Measurements from ENCODE around the gene APBB2. TPM values are rescaled to one million over a fixed set of nuclear protein-coding genes. Genes with fewer than 3 reads are reported as not detected.

The APBB2 gene
- total and polyA plus RNA-seq, 2 of the 8 experiments (the other 6 are each of a cell fraction or from before 2014, with no cell fraction given), result 58.7 to 59.4 TPM

DNA sequence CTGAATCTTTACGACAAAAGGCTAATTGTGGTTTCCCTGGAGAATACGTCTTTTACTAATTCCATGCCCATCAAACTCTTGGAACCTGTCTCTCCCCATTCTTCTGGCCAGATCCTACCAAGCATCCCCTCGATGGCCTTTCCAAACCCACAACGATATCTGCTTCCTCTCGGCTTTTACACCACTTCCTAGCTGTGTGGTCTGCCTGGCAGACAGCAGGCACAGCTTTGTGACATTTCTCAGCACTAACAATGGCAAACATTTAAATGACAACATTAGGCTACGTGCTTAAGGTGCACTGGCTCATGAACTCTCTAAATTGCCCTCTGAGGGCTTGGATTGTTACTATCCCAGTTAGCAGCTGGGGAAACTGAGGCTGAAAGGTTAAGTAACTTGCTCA, 323.6 kb downstream of the APBB2 start:
- DNase-seq (ENCODE audit: low read depth in 1 of 2, low spot score in 2 of 2), result no peak
- Histone ChIP-seq H3K9me3 (ENCODE audit: insufficient read depth in 2 of 2, low read depth in 1 of 2, low read length in 1 of 2) (0 out of 4 replicates have a peak, but pooled peaks cover 0 to 2% of the 10 kb centered on the region in 2 experiments), H2BK120ac (replicated peaks; ENCODE audit: low read depth, low read length) (no peak overlapping the region), H3K9ac (replicated peaks in 1 of 4; ENCODE audit: extremely low read depth in 1 of 4, low read depth in 3 of 4, low read length in 3 of 4) (no peak overlapping the region), H2AFZ (ENCODE audit: low read length) (no peak overlapping the region), H3K79me1 (ENCODE audit: low read depth, low read length) (no peaks in the 10 kb centered on the region), H2BK5ac (ENCODE audit: low read depth, low read length) (no peak overlapping the region), H3K4me3 (ENCODE audit: extremely low read depth in 1 of 4, insufficient read depth in 2 of 4, low read depth in 3 of 4, low read length in 4 of 4) (no peak overlapping the region), H3K27me3 (replicated peaks in 1 of 4; ENCODE audit: control insufficient read depth in 3 of 4, extremely low read depth in 1 of 4, insufficient read depth in 3 of 4, low read length in 3 of 4) (no peaks in the 10 kb centered on the region), H2BK20ac (ENCODE audit: low read length) (no peak overlapping the region), H4K5ac (ENCODE audit: insufficient read length, low read depth, low read length) (no peak overlapping the region), H3K4ac (replicated peaks; ENCODE audit: insufficient read length, low read depth, low read length) (no peak overlapping the region), H4K91ac (replicated peaks; ENCODE audit: insufficient read length, low read length) (no peak overlapping the region), H3K56ac (replicated peaks; ENCODE audit: insufficient read length, low read depth, low read length) (no peak overlapping the region), H3K23me2 (ENCODE audit: low read depth, low read length) (no peaks in the 10 kb centered on the region), H3K27ac (ENCODE audit: low read depth, low read length) (no peak overlapping the region), H3K14ac (ENCODE audit: insufficient read length) (no peak overlapping the region), H3K4me2 (ENCODE audit: insufficient read depth in 1 of 2, low read depth in 2 of 2, low read length in 2 of 2) (no peak overlapping the region), H4K20me1 (replicated peaks in 1 of 2; ENCODE audit: control insufficient read depth in 1 of 2, insufficient read depth in 2 of 2, low read length in 2 of 2) (no peaks in the 10 kb centered on the region), H2BK12ac (ENCODE audit: low read depth, low read length) (no peak overlapping the region), H3K4me1 (replicated peaks in 1 of 4; ENCODE audit: control insufficient read depth in 3 of 4, insufficient read depth in 4 of 4, low read length in 3 of 4) (no peaks in the 10 kb centered on the region), H2BK15ac (ENCODE audit: low read length) (no peak overlapping the region), H3K79me2 (ENCODE audit: control insufficient read depth in 1 of 2, insufficient read depth in 2 of 2, low read length in 2 of 2) (no peaks in the 10 kb centered on the region), H2AK5ac (ENCODE audit: low read depth, low read length) (no peak overlapping the region), H3K18ac (ENCODE audit: extremely low read depth, low read length) (no peak overlapping the region), H4K8ac (ENCODE audit: extremely low read depth, insufficient read depth, low read length) (no peak overlapping the region), H3K36me3 (ENCODE audit: control insufficient read depth in 2 of 4, insufficient read depth in 4 of 4, low read length in 3 of 4) (peaks cover 0 to 3% (median 0%) of the 10 kb centered on the region in 4 experiments; a peak in 3 of 8 replicates), H3K23ac (ENCODE audit: insufficient read length) (no peak overlapping the region)
- POLR2A ChIA-PET (ENCODE audit: partially characterized antibody), result no interaction called here
- 93% methylated on average over 6 of the region's 6 CpGs; no CpG with 5 or more reads in 1 of the 2 experiments for WGBS, 2 experiments (ENCODE audit: extremely low coverage in 1 of 2, insufficient coverage in 1 of 2, insufficient read length in 1 of 2, insufficient replicate concordance in 2 of 2, low coverage in 1 of 2, low lambda C conversion rate in 2 of 2, missing lambda C conversion rate in 1 of 2)
- FAIRE-seq, result no peak
- CTCF ChIA-PET (ENCODE audit: partially characterized antibody), result interaction anchor here (0.6 to 1.1 kb wide), 2 partner anchors 16 to 1342 kb away, joined by 3 read pairs; no protein-coding TSS in a partner anchor
- TF ChIP-seq TAF1 (IDR thresholded peaks at IDR 0.05; ENCODE audit: low read depth, low read length), result no peak
- no peak for TF ChIP-seq SIRT6 (IDR thresholded peaks at IDR 0.05; ENCODE audit: low read length)
- TF ChIP-seq CTBP2 (IDR thresholded peaks at IDR 0.05; ENCODE audit: borderline replicate concordance, insufficient read depth, insufficient read length, low read length), result no peak
- no peak for TF ChIP-seq EGR1 (IDR thresholded peaks at IDR 0.05; ENCODE audit: borderline replicate concordance, low read depth, low read length)
- TF ChIP-seq CBX8 (IDR thresholded peaks at IDR 0.05; ENCODE audit: borderline replicate concordance, low read depth, low read length), result no peak
- TF ChIP-seq RBBP5 (IDR thresholded peaks at IDR 0.05; ENCODE audit: borderline replicate concordance, low read depth, low read length), result no peak
- no peak for TF ChIP-seq KDM4A (IDR thresholded peaks at IDR 0.05; ENCODE audit: low read depth, low read length, severe bottlenecking)
- no peak for TF ChIP-seq TEAD4 (IDR thresholded peaks at IDR 0.05; ENCODE audit: low read depth, low read length)
- TF ChIP-seq, protein P1, sequence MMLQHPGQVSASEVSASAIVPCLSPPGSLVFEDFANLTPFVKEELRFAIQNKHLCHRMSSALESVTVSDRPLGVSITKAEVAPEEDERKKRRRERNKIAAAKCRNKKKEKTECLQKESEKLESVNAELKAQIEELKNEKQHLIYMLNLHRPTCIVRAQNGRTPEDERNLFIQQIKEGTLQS (IDR thresholded peaks at IDR 0.05; ENCODE audit: insufficient read depth, low read depth, low read length), result no peak
- no peak for TF ChIP-seq POLR2A (IDR thresholded peaks at IDR 0.05; ENCODE audit: control extremely low read depth in 1 of 2, low read depth in 2 of 2, low read length in 2 of 2)
- no peak for TF ChIP-seq SIN3A (conservative IDR thresholded peaks at IDR 0.05 in 1 of 2, IDR thresholded peaks at IDR 0.05 in 1 of 2; ENCODE audit: low read depth in 1 of 2, low read length in 2 of 2)
- no peak for TF ChIP-seq BACH1 (IDR thresholded peaks at IDR 0.05; ENCODE audit: low read length)
- TF ChIP-seq MAFK (IDR thresholded peaks at IDR 0.05; ENCODE audit: low read depth, low read length), result no peak
- no peak for TF ChIP-seq HDAC2 (IDR thresholded peaks at IDR 0.05; ENCODE audit: borderline replicate concordance in 1 of 2, low read depth in 2 of 2, low read length in 2 of 2)

All from H1 (cell line).